Stimulated activated CD4-positive, alpha-beta T cell treated with anti-CD3 and anti-CD28 coated beads, Interleukin-15, amount 100 ng/mL, for 48 hours (primary cell): ENCODE data around the gene ABCC11.

Source experiments
- DNase-seq, 2 donors: peaks; one replicate each; pipeline ENCODE4 v3.0.0-alpha.2; 2020; ENCODE audit warnings: low read depth in 2 of 2

The ABCC11 gene

DNA sequence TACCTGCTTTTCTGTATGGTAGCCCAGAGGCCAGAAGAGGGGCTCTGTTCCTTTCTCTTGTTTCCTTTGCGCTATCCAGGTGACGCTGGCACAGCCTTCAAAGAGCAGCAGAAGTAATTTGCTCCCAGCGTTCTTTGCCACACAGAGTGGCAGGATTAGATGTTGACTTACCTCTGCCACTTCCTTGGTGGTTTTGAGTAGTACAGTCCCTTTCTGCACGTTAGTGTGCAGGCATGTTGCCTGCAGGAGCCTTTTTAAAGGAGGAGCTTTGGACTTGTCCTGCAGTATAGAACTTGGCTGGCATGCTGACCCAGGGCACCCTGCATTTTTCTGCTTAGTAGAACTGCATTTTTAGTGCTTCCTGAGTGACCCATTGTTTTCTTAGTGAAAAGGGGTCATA, at the start of gene ABCC11:
TSS of gene ABCC11 (minus strand) at position 229 of the 400 bp plus-strand sequence. CDS start 15,618 bp downstream, outside the sequence.
- no peak for DNase-seq

DNA sequence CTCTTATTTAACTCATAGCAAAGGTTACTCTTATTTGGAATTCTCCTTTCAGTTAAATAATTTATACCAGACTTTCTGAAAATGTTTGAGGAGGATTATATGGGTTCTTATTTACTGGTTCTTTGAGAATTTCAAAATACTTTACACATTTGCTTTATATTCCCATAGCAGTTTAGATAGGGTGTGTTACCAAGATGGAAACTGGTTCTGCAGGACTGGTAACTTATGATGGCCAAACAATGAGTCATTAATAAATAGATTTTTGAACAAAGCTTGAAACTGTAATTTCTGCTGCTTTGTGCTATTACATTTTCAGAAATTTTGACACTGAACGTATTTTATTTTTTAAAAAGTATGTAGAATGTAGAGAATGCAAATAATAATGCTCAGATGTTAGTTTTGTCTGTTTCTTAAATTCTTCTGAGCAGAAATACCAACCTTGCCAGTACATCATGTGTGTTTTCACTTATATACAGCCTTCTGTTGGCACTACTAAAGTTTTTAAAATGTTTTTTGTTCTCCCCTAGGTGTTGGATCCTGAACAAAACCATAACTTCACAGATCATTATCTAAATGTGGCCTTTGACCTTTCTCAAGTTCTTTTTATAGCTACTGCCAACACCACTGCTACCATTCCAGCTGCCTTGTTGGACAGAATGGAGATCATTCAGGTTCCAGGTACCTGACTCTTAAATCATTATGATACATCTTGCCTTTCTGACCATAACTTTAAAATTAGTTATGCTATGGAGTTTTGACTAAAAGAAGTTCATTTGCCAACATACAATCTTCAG, 48.3 kb upstream of the ABCC11 start:
- DNase-seq = no peak

DNA sequence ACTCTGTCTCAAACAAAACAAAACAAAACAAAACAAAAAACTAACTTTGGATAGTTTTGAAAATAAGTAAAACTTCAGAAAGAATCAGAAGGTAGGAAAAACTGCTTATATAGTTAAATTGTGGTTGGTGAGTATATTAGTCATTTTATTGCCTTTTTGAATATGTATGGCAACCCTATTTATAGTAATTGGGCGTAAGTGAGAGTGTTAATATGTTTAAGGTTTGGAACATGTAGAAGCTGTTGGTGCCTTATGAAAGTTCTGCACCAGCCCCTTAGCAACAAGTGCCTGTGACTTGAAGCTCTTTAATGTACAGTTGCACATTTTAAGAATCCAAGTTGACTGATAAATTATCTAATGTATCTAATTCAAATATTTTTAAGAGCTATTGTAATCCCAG, 47.4 kb upstream of the ABCC11 start:
- no peak for DNase-seq

DNA sequence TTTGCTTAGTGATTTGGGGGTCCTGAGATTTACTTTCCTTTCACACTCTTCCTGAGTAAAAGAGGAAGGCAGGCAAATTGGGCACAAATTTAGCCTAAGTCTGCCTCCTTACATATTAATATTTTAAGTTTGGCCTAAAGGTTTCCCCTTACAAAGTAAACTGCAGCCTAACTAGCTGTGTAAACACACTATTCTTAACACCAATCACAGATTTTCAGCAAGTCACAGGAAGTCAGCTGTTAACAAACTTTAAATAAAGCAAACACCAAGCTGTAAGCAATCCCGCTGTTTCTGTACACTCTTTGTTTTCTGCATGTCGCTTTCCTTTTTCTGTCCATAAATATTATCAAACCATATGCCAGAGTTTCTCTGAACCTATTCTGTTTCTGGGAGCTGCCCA, 45.1 kb upstream of the ABCC11 start:
- DNase-seq = no peak

DNA sequence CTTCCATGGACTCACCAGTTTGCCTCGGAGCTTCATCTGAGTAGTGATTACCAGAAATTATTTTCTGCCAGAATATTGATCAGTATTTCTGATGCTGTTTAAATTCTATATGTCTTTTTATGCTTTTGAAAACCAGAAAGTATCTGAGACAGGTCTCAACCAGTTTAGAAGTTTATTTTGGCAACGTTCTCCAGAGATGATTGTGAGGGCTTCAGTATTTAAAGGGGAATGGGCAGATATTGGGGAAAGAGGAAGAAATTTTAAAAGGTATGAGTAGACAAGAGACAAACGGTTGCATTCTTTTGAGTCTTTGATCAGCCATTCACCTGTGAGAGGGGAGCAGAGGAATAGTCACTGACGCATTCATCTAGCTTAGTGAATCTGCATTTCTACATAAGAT, 44.4 kb upstream of the ABCC11 start:
- DNase-seq = no peak

DNA sequence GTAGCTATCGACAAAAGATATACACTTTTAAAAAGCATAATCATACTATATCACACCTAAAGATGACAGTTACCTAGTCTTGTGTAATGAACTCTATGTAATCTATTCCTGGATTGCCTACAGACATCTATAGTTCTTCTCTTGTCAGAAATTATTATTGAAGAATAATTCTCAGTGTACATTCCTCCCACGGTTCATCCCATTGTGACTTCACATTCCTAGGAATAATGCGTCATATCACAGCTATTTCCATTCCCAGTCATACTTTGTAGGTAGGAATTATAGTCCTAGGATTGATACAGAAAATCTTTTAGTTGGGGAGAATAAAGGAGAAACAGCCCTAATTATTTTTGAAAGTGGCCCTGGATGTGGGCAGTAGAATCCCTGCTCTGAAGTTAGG, 44.0 kb upstream of the ABCC11 start:
- no peak for DNase-seq

DNA sequence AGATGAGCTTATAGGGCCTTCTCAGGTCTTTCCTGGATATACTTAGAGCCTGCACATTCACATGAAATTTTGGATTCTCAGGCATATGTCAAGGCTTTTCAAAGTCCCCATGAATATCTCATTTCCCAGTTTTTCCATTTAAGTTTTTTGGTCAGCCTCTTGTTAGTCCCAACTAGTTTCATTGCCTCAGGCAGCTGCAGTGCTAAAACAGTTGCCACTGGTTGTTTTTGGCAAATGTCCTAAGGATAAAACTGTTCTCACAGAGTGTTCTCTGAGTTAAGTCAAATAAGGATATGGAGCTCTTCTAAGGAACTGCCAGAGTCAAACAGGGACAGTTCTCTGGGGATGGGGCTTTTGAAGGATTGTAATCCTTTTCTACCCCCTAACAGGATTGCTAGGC, 39.9 kb upstream of the ABCC11 start:
- no peak for DNase-seq

DNA sequence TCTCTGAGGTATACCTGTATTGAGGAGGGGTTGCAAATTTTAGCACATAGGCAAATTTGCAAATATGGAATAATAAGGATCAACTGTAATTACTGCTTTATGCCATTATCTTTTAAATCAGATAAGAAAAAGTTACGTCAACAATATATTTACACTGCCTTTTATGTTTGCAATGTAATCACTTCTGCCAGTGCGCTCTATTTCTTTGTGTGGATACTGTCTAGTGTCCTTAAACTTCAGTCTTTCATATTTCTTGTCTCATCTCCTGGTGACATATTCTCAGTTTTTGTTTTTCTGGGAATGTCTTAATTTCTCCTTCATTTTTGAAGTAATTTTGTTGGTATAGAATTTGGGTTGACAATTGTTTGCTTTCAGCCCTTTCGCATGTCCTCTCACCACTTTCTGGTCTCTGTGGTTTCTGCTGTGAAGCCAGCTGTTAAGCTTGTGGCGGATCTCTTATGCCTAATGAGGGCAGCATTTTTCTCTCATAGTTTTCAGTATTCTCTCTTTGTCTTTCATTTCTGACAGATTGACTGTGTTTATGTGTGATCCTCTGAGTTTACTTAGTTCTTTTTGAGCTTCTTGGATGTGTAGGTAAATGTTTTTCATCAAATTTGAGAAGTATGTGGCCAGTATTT, 37.6 kb upstream of the ABCC11 start:
- DNase-seq = no peak

DNA sequence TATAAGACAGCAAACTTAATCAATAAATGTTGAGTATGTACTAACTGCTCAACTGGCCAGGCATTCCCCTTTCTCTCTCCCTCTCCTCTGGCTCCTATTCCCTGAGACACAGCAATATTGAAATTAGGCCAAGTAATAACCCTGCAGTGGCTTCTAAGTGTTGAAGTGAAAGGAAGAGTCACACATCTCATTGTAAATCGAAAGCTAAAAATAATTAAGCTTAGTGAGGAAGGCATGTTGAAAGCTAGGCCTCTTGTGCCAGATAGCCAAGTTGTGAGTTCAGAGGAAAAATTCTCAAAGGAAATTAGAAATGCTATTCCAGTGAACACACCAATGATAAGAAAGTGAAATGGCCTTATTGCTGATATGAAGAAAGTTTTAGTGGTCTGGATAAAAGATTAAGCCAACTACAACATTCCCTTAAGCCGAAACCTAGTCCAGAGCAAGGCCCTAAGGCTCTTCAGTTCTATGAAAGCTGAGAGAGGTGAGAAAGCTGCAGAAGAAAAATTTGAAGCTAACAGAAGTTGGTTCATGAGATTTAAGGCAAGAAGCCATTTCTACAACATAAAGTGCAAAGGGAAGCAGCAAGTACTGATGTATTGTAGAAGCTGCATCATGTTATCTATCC, 35.4 kb upstream of the ABCC11 start:
- DNase-seq = no peak

DNA sequence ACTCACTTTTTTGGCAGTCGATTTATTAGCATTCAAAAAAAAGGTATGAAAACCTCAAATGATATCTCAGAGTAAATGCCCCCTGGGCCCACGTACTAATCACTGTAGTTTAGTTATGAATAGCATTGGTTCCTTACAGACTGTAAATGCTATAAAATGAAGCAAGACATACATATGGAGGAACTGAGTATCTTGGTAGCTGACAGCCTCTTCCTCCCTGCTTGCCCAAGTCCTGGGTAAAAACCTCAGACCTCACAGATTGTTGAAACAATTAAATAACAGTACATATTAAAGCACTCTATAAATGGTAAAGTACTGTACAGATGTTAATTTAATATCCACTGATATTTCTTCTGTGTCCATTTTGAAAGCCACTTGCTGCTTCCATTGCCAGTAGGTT, 33.2 kb upstream of the ABCC11 start:
- no peak for DNase-seq

DNA sequence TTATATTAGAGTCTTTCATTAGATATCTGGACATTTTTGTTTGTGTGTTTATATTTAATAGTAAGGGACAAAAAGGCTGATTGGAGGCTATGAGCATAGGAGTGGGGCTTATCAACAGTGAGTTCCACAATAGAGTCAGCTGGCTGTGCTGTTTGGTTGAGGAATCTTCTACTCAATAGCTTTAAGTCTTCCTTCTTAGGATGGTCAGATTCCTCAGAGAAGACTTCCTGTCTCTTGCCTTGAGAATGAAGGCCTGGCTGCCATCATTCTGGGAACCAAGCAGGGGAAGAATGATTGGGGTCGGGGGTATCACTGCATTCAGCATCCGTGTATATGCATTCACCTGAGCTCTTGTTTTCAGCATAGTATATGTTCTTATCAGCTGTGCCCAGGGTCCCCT, 31.9 kb upstream of the ABCC11 start:
- no peak for DNase-seq

DNA sequence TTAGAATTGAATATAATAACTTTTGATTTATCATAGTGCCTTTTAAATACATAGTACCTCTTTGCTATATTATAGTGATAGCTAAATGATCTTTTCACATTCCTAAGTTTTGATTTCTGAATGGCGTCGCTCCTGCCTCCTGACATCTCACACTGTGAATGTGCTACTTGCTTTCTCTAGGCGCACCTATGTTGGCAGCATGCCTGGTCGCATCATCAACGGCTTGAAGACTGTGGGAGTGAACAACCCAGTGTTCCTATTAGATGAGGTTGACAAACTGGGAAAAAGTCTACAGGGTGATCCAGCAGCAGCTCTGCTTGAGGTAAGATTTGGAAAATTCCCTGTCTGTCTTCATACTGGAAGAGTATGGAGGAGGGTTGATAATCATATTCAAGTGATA, 29.8 kb upstream of the ABCC11 start:
- no peak for DNase-seq

DNA sequence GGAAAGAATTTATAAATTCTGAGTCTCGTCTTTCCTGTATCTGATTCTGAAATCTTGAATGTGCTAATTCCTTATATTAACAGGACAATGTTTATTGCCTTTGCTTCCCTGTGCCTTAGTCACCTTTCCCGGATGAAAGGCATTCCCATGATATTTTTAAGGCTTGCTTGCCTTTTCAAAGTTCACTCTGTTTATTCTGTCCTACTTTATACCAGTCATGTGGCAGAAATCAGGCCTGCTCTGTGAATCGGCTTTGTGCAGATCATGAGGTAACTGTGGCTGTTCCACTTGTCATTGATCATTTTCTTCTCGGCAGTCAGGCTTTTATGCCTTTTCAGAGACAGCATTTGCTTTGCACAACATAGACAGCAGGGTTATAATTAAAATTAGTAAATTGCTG, 28.8 kb upstream of the ABCC11 start:
- no peak for DNase-seq

DNA sequence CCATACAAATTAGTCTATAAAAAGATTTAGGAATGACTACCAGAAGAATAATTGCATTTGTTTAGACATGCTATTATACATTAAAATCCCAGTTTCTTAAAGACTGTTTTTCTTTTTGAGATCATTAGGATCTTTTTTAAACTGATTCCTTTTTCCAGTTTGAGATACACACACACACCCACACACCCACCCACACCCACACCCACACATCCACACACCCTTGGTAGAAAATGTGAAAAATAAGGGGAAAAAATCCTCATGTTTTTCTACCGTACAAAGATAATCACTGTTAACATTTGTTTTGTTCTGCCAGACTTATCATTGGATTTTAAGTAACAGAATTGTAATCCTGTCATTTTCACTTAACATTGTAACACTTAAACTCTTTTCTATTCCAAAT, 27.1 kb upstream of the ABCC11 start:
- no peak for DNase-seq

DNA sequence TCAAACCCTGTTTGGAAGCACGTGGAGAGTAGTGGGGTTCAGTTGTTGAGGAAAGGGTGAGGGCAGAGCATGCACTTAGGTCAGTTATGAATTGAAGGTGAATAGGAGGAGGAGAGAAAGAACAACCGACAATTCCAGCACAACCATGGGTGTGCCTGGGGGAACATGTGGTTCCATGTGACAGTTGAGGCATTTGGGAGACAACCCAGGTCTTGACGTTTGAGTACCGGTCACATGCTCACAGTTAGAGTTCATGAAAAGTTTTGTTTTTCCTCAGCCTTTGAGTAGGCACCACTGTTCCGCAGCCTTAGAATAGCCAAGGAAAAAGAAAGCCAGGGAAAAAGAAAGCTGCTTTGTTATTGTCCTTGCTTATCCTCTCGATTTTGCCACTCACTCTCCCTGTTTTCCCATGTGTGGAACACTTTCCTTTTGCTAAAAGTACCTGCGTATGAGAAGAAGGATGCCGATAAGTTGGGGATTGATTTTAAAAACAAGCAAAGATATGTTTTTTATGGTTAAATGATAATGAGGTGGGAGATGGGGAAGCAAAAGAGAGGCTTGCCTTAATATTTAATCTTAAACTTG, 25.6 kb upstream of the ABCC11 start:
- no peak for DNase-seq

DNA sequence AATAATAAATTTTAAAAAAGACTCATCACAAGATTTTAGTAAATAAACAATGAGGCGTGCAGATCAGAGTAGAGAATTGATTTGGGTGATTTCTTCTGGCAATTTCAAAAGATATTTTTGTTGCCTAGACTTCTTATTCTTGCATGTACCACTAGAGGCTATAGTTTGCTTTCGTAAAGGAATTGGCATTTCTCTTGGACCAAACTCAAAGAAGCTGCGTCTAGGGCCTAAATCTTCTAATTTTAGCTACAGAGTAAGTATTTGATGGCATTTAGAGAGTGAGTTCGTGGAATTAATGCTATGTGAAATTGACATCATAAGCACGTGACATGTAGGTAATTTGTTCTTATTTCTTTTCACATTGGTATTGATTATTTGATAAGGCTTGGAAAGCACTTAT, 24.4 kb upstream of the ABCC11 start:
- no peak for DNase-seq

DNA sequence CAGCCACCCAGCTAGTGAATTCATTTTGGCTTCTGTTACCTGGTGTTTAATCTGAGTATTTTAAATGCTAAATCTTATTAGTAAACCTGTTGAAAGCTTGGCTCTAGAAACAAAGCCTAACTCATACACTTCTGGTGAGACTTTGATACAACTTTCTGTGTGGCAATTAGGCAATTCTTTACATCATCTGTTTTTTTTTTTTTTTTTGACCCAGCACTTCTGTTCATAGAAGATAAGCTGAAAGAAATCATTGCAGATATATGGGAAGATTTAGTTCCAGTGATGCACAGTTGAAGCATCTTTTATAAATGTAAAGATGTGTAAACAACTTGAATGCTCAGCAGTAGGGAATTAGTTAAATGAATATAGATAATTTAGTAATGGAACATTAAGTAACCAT, 21.7 kb upstream of the ABCC11 start:
- no peak for DNase-seq

DNA sequence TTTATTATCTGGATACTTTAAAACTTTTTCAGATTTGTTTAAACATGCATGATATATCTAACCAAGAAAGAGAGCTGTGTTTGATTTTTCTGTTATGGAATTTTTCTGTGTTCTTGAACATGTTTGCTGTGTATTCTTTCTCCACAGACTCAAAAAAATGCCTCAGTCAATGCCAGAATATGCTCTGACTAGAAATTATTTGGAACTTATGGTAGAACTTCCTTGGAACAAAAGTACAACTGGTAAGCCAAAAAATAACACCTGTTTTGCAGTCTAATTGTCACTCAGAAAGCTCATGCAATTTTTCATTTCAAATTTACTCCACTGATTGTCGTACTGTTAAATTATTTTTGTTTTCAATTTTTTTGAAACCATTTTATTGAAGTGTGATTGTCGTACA, 15.3 kb upstream of the ABCC11 start:
- DNase-seq = no peak

DNA sequence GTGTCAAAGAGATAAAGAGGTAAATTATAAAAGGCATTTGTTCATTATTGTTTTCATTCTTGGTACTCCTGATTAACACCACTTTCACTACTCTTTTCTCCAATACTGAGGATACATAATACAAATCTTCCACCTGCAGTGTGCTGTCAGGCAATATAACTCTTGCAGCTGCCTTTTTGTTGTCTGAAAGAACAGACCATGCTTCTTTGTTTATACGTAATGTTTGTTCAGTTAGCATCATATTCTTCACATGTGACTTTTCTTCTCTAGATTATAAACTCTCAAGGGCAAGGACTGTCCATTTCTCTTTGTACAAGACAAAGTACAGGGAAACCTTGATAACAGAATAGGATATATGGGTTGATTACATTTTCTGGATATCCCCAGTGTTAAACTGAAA, 14.2 kb upstream of the ABCC11 start:
- no peak for DNase-seq

DNA sequence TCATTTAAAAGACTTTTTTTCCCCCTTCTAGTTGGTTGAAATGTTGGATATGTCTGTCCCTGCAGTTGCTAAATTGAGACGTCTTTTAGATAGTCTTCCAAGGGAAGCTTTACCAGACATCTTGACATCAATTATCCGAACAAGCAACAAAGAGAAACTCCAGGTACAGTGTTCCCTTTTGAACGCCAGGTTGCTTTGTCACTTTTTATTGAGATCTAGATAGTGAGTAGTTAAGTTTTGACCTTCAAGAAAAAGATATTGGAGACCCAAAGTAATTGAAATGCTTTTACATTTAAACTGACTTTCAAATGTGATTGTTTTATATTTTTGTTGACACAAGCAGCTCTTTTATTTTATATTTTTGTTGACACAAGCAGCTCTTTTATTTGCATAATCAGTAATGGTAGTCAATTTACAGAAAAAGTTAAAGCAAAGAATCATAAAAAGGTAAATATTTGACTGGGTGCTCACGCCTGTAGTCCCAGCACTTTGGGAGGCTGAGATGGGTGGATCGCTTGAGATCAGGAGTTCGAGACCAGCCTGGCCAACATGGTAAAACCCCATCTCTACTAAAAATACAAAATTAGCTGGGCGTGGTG, 9.3 kb upstream of the ABCC11 start:
- no peak for DNase-seq

DNA sequence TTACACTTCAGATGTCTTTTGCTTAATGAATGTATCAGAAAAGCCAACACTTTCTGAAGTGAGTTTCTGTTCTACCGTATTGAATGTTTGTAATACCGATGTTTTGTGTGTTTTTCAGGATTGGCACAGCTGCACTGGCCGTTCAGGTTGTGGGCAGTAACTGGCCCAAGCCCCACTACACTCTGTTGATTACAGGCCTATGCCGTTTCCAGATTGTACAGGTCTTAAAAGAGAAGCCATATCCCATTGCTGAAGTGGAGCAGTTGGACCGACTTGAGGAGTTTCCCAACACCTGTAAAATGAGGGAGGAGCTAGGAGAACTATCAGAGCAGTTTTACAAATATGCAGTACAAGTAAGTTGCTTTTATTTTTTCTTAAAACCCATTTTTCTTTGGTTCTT, 4.7 kb upstream of the ABCC11 start:
- no peak for DNase-seq

DNA sequence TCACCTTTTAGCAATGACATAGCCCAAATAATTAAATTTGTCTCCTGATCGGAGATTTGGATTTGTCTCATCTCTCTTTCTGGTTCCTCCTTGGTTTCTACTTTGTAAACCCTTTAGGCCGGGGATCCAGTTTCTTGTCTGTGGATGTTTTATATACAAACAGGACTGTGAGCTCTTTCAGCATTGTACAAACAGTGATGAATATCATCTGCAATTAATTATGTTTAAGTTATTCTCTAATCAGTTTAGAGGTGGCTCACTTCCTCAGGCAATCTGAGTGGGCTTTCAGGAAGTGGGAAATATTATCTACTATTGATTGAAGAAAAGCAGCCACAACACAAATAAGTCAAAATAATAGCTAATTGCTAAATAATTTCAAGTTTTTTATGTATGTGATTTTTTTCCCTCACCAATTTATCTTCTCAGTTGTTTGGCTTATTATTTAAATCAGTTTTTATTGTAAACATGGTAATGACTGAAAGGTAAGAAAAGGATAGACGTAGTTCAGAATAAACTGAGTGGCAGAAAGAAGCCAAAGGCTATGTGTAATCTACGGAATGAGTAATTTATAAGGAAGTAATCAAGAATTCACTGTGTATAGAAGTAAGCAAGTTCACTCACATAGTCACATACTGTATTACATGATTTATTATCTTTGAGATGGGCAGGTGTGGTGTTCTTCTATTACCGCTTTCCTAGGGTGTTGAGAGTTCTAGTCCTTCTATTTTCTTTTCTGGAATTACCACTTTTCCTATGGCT, 3.4 kb upstream of the ABCC11 start:
- DNase-seq = no peak
